OCI-LY1 (cell line): ENCODE results near the gene OLAH.
"Not testable (repeated sequence)": the region's sequence is repeated elsewhere in the genome, so short reads cannot be mapped to it uniquely, and the experiment has no call there.

Experiments
- EZH2 ChIP-seq: fragments of 200-600 bp; sonication (generic), shearing (Covaris generic); IDR thresholded peaks from 2 replicates; pipeline ENCODE4 v1.8.0; 2017; ENCODE audit warnings: borderline replicate concordance, mixed run types, mild to moderate bottlenecking, antibody characterized with exemption, low read length, moderate library complexity, mixed read lengths
- TF ChIP-seq, protein P1 (sequence below): fragments of 200-600 bp; sonication (generic), shearing (Covaris generic); IDR thresholded peaks from 2 replicates; pipeline ENCODE4 v1.5.1; 2017; ENCODE audit warnings: mild to moderate bottlenecking, antibody characterized with exemption, low read length, moderate library complexity, mixed read lengths

DNA sequence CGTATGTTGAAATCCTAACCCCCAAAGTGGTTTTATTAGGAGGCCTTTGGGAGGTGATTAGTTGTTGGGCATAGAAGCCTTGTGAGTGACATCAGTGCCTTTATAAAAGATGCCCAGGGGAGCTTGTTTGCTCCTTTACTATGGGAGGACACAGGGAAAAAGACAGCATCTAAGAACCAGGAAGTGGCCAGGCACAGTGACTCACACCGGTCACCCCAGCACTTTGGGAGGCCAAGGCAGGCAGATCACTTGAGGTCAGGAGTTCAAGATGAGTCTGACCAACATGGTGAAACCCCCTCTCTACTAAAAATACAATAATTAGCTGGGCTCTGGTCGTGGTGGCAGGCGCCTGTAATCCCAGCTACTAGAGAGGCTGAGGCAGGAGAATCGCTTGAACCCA, 22.8 kb upstream of the OLAH start:
- TF ChIP-seq EZH2 = not testable (repeated sequence)
- TF ChIP-seq, protein P1, sequence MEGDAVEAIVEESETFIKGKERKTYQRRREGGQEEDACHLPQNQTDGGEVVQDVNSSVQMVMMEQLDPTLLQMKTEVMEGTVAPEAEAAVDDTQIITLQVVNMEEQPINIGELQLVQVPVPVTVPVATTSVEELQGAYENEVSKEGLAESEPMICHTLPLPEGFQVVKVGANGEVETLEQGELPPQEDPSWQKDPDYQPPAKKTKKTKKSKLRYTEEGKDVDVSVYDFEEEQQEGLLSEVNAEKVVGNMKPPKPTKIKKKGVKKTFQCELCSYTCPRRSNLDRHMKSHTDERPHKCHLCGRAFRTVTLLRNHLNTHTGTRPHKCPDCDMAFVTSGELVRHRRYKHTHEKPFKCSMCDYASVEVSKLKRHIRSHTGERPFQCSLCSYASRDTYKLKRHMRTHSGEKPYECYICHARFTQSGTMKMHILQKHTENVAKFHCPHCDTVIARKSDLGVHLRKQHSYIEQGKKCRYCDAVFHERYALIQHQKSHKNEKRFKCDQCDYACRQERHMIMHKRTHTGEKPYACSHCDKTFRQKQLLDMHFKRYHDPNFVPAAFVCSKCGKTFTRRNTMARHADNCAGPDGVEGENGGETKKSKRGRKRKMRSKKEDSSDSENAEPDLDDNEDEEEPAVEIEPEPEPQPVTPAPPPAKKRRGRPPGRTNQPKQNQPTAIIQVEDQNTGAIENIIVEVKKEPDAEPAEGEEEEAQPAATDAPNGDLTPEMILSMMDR = not testable (repeated sequence)
